Measurements from ENCODE around the gene DCAF11. TPM values are rescaled to one million over a fixed set of nuclear protein-coding genes. Genes with fewer than 3 reads are reported as not detected.
A peak's percentile ranks its signal among the peaks of the same experiment; 100 is the strongest.

The DCAF11 gene
- total and polyA plus RNA-seq, 2 of the 13 experiments (the other 11 are each of a cell fraction or from before 2014, with no cell fraction given) = 150 to 257 TPM

GRCh38 chr14:24114532-24115421 is at the start of gene DCAF11, which contains the start of gene NRL (continued):
- TF ChIP-seq, protein P1, sequence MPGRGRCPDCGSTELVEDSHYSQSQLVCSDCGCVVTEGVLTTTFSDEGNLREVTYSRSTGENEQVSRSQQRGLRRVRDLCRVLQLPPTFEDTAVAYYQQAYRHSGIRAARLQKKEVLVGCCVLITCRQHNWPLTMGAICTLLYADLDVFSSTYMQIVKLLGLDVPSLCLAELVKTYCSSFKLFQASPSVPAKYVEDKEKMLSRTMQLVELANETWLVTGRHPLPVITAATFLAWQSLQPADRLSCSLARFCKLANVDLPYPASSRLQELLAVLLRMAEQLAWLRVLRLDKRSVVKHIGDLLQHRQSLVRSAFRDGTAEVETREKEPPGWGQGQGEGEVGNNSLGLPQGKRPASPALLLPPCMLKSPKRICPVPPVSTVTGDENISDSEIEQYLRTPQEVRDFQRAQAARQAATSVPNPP (CRISPR knock-in tag; IDR thresholded peaks at IDR 0.05) = peak; percentile 95
- TF ChIP-seq ATRX (CRISPR knock-in tag; IDR thresholded peaks at IDR 0.05; ENCODE audit: borderline replicate concordance) (peak; percentile 39; the same call in 1 of the 2 replicates), NFYB (CRISPR knock-in tag; IDR thresholded peaks at IDR 0.05) (peak; percentile 93), CBX5 (CRISPR knock-in tag; IDR thresholded peaks at IDR 0.05; ENCODE audit: borderline replicate concordance) (peak; percentile 98), HOXA9 (CRISPR knock-in tag; IDR thresholded peaks at IDR 0.05; ENCODE audit: borderline replicate concordance) (no peak), CCAR2 (optimal IDR thresholded peaks at IDR 0.05; ENCODE audit: low read depth, low read length) (peak; percentile 77), ZNF616 (CRISPR knock-in tag; IDR thresholded peaks at IDR 0.05; ENCODE audit: low read depth) (peak; percentile 97), ZBTB1 (CRISPR knock-in tag; IDR thresholded peaks at IDR 0.05; ENCODE audit: borderline replicate concordance) (peak; percentile 96), MTA3 (CRISPR knock-in tag; IDR thresholded peaks at IDR 0.05) (no peak)
- TF ChIP-seq, protein P2, sequence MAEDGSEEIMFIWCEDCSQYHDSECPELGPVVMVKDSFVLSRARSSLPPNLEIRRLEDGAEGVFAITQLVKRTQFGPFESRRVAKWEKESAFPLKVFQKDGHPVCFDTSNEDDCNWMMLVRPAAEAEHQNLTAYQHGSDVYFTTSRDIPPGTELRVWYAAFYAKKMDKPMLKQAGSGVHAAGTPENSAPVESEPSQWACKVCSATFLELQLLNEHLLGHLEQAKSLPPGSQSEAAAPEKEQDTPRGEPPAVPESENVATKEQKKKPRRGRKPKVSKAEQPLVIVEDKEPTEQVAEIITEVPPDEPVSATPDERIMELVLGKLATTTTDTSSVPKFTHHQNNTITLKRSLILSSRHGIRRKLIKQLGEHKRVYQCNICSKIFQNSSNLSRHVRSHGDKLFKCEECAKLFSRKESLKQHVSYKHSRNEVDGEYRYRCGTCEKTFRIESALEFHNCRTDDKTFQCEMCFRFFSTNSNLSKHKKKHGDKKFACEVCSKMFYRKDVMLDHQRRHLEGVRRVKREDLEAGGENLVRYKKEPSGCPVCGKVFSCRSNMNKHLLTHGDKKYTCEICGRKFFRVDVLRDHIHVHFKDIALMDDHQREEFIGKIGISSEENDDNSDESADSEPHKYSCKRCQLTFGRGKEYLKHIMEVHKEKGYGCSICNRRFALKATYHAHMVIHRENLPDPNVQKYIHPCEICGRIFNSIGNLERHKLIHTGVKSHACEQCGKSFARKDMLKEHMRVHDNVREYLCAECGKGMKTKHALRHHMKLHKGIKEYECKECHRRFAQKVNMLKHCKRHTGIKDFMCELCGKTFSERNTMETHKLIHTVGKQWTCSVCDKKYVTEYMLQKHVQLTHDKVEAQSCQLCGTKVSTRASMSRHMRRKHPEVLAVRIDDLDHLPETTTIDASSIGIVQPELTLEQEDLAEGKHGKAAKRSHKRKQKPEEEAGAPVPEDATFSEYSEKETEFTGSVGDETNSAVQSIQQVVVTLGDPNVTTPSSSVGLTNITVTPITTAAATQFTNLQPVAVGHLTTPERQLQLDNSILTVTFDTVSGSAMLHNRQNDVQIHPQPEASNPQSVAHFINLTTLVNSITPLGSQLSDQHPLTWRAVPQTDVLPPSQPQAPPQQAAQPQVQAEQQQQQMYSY (CRISPR knock-in tag; IDR thresholded peaks at IDR 0.05) = no peak
- TF ChIP-seq, protein P3, sequence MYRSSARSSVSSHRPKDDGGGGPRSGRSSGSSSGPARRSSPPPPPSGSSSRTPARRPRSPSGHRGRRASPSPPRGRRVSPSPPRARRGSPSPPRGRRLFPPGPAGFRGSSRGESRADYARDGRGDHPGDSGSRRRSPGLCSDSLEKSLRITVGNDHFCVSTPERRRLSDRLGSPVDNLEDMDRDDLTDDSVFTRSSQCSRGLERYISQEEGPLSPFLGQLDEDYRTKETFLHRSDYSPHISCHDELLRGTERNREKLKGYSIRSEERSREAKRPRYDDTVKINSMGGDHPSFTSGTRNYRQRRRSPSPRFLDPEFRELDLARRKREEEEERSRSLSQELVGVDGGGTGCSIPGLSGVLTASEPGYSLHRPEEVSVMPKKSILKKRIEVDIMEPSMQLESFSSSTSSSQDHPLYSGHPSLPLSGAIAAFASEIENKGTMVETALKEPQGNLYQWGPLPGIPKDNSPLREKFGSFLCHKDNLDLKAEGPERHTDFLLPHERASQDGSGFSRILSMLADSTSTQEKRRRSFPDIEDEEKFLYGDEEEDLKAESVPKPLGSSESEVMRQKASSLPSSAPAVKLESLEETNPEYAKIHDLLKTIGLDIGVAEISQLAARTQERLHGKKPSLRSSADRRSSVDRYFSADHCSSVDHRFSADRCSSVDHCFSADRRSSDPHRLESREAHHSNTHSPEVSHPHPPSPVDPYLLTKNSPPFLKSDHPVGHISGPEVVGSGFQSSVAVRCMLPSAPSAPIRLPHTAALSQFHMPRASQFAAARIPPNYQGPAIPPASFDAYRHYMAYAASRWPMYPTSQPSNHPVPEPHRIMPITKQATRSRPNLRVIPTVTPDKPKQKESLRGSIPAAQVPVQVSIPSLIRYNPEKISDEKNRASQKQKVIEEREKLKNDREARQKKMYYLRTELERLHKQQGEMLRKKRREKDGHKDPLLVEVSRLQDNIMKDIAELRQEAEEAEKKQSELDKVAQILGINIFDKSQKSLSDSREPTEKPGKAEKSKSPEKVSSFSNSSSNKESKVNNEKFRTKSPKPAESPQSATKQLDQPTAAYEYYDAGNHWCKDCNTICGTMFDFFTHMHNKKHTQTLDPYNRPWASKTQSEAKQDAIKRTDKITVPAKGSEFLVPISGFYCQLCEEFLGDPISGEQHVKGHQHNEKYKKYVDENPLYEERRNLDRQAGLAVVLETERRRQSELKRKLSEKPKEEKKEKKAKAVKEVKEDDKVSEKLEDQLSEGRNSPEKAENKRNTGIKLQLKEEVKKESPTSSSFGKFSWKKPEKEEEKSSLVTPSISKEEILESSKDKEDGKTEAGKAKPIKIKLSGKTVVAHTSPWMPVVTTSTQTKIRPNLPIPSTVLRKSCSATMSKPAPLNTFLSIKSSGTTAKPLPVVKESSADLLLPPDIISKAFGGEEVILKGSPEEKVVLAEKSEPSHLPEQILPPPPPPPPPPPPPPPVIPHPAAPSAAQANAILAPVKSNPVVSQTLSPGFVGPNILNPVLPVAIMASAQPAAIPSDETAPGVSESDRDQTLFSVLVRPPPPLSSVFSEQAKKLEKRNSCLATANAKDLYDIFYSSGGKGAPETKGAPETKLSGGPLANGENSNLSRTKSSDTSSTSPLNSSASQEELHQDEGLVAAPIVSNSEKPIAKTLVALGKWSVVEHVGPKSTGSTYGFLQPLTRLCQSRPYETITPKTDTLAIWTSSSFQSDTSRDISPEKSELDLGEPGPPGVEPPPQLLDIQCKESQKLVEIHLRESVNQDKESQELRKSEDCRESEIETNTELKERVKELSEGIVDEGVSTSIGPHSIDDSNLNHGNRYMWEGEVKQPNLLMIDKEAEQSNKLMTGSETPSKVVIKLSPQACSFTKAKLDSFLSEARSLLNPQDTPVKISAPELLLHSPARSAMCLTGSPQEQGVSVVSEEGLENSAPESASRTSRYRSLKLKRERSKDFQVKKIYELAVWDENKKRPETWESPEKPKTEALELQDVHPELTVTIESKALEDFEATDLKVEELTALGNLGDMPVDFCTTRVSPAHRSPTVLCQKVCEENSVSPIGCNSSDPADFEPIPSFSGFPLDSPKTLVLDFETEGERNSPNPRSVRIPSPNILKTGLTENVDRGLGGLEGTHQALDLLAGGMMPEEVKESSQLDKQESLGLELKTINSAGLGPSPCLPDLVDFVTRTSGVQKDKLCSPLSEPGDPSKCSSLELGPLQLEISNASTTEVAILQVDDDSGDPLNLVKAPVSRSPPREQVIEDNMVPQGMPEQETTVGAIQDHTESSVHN (CRISPR knock-in tag; IDR thresholded peaks at IDR 0.05) = peak; percentile 91; the same call in 1 of the 2 replicates
- TF ChIP-seq, protein P4, sequence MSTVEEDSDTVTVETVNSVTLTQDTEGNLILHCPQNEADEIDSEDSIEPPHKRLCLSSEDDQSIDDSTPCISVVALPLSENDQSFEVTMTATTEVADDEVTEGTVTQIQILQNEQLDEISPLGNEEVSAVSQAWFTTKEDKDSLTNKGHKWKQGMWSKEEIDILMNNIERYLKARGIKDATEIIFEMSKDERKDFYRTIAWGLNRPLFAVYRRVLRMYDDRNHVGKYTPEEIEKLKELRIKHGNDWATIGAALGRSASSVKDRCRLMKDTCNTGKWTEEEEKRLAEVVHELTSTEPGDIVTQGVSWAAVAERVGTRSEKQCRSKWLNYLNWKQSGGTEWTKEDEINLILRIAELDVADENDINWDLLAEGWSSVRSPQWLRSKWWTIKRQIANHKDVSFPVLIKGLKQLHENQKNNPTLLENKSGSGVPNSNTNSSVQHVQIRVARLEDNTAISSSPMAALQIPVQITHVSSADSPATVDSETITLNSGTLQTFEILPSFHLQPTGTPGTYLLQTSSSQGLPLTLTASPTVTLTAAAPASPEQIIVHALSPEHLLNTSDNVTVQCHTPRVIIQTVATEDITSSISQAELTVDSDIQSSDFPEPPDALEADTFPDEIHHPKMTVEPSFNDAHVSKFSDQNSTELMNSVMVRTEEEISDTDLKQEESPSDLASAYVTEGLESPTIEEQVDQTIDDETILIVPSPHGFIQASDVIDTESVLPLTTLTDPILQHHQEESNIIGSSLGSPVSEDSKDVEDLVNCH (CRISPR knock-in tag; IDR thresholded peaks at IDR 0.05) = peak; percentile 51; the same call in 1 of the 2 replicates
